GM18861 (cell line): ENCODE results near the gene SUSD5.
"Not testable (repeated sequence)": the region's sequence is repeated elsewhere in the genome, so short reads cannot be mapped to it uniquely, and the experiment has no call there.

Experiments used
- ATAC-seq: cut with Tn5 transposase; IDR thresholded peaks from one replicate; pipeline ENCODE4 v1.9.1; 2021; ENCODE audit not compliant: unreplicated experiment

SUSD5 gene

GRCh38 chr3:33115024-33115768 is 103.4 kb downstream of the SUSD5 start:
- ATAC-seq = no peak

- ATAC-seq = no peak
Observed at GRCh38 chr3:33114622-33115023, 104.0 kb downstream of the SUSD5 start.

GRCh38 chr3:33113772-33114621 is 104.6 kb downstream of the SUSD5 start, which contains the start of gene CRTAP:
Gene CRTAP, plus strand, starts transcription at chr3:33114014. Its CDS starts 64 bp downstream, at chr3:33114078.
- ATAC-seq = peak; percentile 69

GRCh38 chr3:33111581-33111980 is 107.0 kb downstream of the SUSD5 start:
- ATAC-seq = peak; percentile 43

- not testable (repeated sequence) for ATAC-seq
Observed at GRCh38 chr3:33106854-33107253, 111.8 kb downstream of the SUSD5 start.

- no peak for ATAC-seq
Observed at GRCh38 chr3:33105341-33105948, 113.2 kb downstream of the SUSD5 start.

GRCh38 chr3:33104803-33105202 is 113.8 kb downstream of the SUSD5 start:
- no peak for ATAC-seq

- ATAC-seq = no peak
Observed at GRCh38 chr3:33103480-33103879, 115.1 kb downstream of the SUSD5 start.

- ATAC-seq = no peak
Observed at GRCh38 chr3:33103034-33103433, 115.6 kb downstream of the SUSD5 start.

- no peak for ATAC-seq
Observed at GRCh38 chr3:33100229-33100628, 118.4 kb downstream of the SUSD5 start.
